Esophagus squamous epithelium (tissue), 4 donors: ENCODE results near the gene MAP2K5.

Source experiments
- CTCF ChIP-seq, 6 experiments: fragments of 450-650 bp in 4 of 6; fragments of 200-600 bp in 2 of 6; sonication (generic) in 2 of 6; IDR thresholded peaks; one replicate each; pipeline ENCODE4 v1.5.1; 2016 to 2019; ENCODE audit warnings: antibody characterized with exemption in 6 of 6, mild to moderate bottlenecking in 4 of 6, moderate library complexity in 4 of 6
- POLR2A ChIP-seq, 4 donors: fragments of 450-650 bp; IDR thresholded peaks; one replicate each; pipeline ENCODE4 v1.6.1; 2017; ENCODE audit warnings: antibody characterized with exemption in 4 of 4, mild to moderate bottlenecking in 4 of 4, moderate library complexity in 3 of 4

GRCh38 chr15:67820122-67820991, 277.9 kb downstream of the MAP2K5 start:
- TF ChIP-seq POLR2A (IDR thresholded peaks at IDR 0.05), result no peak
- no peak for TF ChIP-seq CTCF (IDR thresholded peaks at IDR 0.05)
